GM19372 (cell line): ENCODE data around the gene SEC23B.
"Not testable (repeated sequence)": the region's sequence is repeated elsewhere in the genome, so short reads cannot be mapped to it uniquely, and the experiment has no call there.

Experiments used
- ATAC-seq: cut with Tn5 transposase; IDR thresholded peaks from one replicate; pipeline ENCODE4 v1.9.1; 2021; ENCODE audit warnings: mild to moderate bottlenecking, low read depth, moderate library complexity; ENCODE audit not compliant: unreplicated experiment

The SEC23B gene

DNA sequence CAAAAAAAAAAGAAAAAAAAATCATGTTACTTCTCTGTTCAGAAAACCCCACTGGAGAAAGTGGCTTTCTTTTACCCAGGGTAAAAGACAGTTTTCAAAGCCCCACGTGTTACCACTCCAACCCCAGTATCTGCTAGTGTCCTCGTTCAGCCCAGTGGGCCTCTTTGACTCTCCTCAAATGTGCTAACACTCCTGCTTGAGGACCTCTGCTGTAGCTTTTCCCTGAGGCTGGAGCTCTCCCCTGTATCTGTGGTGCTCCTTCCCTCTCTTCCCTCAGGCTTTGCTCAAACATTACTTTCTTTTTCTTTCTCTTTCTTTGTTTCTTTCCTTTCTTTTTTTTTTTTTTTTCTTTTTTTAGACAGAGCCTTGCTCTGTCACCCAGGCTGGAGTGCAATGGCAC, 15.3 kb downstream of the SEC23B start:
- no peak for ATAC-seq

DNA sequence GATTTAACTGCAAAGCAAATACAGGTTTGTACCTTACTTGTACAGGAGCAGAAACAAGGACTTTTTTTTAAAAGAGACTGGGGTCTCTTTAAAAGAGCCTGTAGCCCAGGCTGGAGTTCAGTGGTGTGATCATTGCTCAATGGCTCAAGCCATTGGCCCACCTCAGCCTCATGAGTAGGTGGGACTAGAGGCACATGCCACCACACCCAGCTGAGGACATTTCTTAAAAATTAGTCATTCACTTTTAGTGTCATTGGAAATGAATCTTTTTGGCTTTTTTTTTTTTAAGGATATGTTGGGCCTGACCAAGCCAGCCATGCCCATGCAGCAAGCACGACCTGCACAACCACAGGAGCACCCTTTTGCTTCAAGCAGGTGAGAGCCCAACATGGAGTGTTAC, 16.9 kb downstream of the SEC23B start:
- no peak for ATAC-seq

- not testable (repeated sequence) for ATAC-seq
Measured at GRCh38 chr20:18526761-18527160, 19.0 kb downstream of the SEC23B start.

GRCh38 chr20:18527339-18527738, 19.6 kb downstream of the SEC23B start:
- ATAC-seq = no peak

- ATAC-seq = no peak
Measured at GRCh38 chr20:18527836-18528235, 20.1 kb downstream of the SEC23B start.

DNA sequence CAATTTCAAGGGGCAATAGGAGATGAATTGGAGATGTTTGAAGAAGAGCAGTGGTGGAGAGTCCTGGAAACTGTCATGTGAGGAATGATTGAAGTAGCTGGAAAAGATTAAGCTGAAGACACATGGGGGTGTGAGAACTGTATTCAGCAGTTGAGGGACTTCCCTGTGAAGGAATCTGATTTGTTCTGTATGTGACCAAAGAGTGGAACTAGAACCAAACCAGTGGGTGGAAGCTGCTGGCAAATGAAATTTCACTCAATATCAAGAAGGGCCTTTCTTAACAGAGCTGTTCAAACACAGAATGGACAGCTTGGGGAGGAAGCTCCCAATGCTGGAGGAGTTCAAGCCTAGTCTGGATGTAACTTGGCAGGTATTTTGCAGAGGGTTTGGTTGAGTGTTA, 21.3 kb downstream of the SEC23B start:
- no peak for ATAC-seq

GRCh38 chr20:18532626-18533025, 24.9 kb downstream of the SEC23B start:
- ATAC-seq = no peak

DNA sequence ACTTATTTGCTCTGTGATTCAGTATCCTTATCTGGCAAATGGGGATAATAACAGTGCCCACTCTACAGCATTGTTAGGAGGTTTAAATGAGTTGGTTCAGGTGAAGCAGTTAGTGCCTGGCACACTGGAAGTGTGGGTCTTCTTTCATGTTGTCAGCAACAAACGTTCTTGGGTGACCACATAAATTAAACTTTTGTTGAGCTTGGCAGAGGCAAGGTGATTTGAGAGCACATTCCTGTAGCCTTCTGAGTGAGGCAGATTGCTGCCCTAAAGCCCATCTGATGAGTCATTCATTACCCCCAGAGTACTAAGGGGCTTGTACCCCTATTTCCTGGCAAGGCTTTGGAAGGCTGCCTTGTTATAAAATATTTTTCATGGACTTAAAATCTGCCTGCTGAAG, 25.8 kb downstream of the SEC23B start:
- ATAC-seq = no peak

DNA sequence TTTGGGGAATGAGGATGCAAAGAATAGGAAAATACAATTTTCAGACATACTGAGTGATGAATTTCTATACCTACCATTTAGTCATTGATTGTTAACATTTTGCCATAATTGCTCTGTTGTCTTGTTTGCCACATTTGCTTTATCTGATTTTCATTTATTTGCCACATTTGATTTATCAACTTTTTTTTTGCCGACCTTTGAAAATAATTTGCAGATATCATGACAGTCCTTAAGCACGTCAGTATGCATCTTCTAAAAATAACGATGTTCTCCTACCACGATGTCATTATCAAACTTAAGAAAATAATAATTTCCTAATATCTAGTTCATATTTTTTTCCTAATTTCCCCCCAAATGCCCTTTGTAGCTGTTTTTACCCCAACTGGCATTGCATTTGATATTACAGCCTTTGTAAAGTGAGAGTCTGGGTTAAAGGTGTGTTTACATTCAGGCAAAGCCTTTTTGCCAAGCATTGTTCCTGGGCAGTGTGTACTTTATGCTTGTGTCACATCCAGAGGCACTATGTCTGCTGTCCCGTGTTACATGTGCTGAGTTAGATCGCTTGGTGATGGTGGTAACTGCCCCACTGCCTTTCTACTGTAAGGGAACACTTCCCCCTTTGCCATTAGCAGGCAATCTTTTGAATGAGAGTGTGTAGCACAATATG, 26.4 kb downstream of the SEC23B start:
- no peak for ATAC-seq

DNA sequence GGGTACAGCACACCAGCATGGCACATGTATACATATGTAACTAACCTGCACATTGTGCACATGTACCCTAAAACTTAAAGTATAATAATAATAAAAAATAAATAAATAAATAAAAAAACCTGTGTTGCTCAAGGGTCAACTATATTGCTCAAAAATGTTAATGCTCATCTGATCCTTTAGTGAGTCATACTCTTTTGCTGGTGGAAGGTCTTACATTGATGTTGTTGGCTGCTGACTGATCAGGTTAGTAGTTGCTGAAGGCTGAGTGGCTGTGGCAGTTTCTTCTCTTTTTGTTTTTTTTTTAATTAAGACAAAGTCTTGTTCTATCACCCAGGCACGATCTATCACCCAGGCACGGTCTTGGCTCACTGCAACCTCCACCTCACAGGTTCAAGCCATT, 29.9 kb downstream of the SEC23B start:
- no peak for ATAC-seq

- no peak for ATAC-seq
Measured at GRCh38 chr20:18541741-18542140, 34.0 kb downstream of the SEC23B start.

DNA sequence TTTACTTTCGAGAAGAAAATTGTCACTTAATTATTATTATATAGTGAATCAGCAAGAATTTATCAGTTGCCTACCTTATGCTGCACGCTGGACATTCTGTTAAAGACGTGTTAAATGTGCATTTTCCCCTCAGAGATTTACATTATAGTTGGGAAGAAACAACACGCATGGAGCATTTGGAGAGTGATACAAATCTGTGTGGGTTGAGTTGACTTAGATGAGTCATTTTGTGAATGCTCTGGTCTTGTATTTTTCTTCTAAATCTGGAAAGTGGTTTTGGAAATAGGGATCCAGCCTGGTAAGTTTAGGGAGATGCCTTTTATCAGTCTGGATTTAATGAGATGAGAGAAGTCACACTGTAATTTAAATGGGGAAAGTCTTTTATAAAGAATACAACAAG, 35.5 kb downstream of the SEC23B start:
- ATAC-seq = no peak

DNA sequence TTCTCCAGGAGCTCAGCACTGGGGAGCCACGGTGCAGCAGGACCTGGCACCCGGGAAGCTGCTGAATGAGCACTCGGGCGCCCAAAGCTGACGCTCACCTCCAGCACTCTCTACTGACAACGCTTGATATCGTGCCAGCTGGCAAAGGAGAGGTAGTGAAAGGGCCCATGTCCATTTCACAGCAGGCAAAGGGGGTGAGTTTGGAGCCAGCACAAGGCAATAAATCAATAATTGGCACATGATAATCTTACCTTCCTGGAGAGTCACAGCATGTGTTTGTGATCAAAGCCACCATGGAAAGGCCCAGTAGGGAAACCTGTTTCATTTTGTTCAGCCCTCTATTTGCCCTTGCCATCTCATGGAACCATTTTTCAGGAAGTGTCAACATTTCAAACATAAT, 36.2 kb downstream of the SEC23B start:
- no peak for ATAC-seq

- ATAC-seq = no peak
Measured at GRCh38 chr20:18545566-18545965, 37.8 kb downstream of the SEC23B start.

GRCh38 chr20:18548465-18548864, 40.7 kb downstream of the SEC23B start:
- no peak for ATAC-seq

- ATAC-seq = no peak
Measured at GRCh38 chr20:18553746-18554145, 46.0 kb downstream of the SEC23B start.

GRCh38 chr20:18566892-18567738, 59.4 kb downstream of the SEC23B start, which contains the start of gene SMIM26:
Gene SMIM26, plus strand, starts transcription at chr20:18567432. Its CDS starts 47 bp downstream, at chr20:18567479.
- ATAC-seq = peak; percentile 99

DNA sequence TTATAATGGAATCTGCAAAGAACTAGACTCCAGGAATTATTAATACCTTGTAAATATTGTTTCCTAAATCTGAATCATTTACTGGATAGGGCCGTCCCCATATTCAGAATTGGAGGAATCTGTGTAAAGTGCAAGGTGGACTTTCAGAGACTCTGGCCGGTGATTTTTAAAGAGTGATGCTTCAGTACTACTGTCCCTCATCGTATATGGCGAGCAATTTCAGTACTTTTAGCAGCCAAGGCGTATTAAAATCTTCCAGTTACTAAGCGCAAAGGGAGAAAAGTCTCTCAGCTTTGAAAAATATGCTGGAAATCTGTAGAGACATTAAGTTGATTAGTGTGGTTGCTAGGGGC, 60.0 kb downstream of the SEC23B start:
- ATAC-seq = no peak

DNA sequence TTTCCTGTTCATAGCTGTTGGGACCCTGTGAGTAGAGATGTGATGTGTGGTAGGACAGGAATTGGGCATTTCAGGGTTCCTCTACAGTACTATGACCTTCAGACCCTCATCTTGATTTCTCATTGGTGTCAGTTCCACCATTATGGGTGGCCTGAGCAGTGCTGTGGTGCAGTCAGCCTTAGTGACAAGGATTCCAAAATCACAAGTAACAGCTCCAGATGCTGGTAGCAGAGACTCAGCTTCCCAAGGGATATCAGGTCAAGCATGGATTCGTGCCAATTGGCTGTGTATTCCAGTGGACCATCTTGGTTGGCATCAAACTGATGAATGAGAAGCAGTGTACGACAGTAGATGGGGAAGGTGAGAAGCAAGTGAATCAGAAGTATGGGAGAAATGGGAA, 63.3 kb downstream of the SEC23B start:
- no peak for ATAC-seq

- no peak for ATAC-seq
Measured at GRCh38 chr20:18571578-18571977, 63.8 kb downstream of the SEC23B start.

DNA sequence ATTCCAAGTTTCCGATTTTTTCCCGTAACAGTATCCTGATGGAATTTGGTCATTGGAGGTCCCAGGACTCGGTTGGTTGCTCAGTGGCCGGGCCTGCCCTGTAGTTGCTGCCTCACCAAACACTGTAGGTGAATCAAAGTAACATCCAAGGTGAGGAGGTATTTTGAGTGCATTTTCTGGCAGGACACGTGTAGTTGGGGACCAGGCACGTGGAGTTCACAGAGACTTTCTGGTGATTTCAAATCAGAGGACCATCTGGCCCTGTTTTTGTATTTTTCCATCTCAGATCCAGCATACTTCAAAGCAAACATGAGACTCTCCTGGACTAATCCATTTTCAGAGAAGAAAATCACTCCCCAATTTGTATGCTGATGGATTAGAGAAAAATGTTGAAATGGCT, 70.2 kb downstream of the SEC23B start:
- no peak for ATAC-seq

DNA sequence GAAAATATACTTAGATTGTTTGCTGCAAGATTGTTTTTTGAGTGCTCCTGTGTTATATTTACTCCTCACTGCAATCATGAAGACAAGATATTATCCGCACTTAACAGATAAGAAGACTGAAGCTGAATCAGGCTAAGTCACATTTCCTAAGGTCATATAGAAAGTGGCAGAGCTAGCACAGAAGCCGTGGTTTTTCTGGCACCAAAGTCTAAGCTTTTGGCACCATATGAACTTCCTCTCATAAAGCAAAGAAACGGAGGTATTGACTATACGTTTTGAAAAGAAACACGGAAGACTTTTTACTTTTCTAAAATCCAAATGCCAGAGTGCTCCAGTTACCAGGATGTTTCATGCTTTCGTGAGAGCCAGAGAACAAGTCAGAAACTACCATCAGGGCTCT, 70.8 kb downstream of the SEC23B start:
- no peak for ATAC-seq
